Chondrocyte (in vitro differentiated cells): ENCODE data around the gene AKAP13. TPM values are rescaled to one million over a fixed set of nuclear protein-coding genes. Genes with fewer than 3 reads are reported as not detected.
A peak's percentile ranks its signal among the peaks of the same experiment; 100 is the strongest.

ENCODE experiments used
- DNase-seq: peaks from one replicate; pipeline ENCODE4 v3.0.0; 2021; ENCODE audit warnings: mixed read lengths, low spot score
- H3K27ac Mint-ChIP-seq: one replicate; pipeline ENCODE4 v1.8.0; 2021; ENCODE audit warnings: mild to moderate bottlenecking, moderate library complexity, mixed read lengths; ENCODE audit not compliant: unreplicated experiment
- H3K27me3 Mint-ChIP-seq: 2 replicates; pipeline ENCODE4 v1.8.0; 2021; ENCODE audit warnings: low read depth, mixed read lengths
- H3K36me3 Mint-ChIP-seq: 2 replicates; pipeline ENCODE4 v1.8.0; 2021; ENCODE audit warnings: low read depth, mixed read lengths
- H3K4me1 Mint-ChIP-seq: 2 replicates; pipeline ENCODE4 v1.8.0; 2021; ENCODE audit warnings: low read depth, mild to moderate bottlenecking, mixed read lengths
- H3K4me3 Mint-ChIP-seq: one replicate; pipeline ENCODE4 v1.8.0; 2021; ENCODE audit warnings: mild to moderate bottlenecking, moderate library complexity, mixed read lengths; ENCODE audit not compliant: unreplicated experiment
- H3K9me3 Mint-ChIP-seq: 2 replicates; pipeline ENCODE4 v1.8.0; 2021; ENCODE audit warnings: low read depth, mixed read lengths
- CTCF ChIP-seq: fragments of 200-600 bp; sonication (generic); IDR thresholded peaks from 2 replicates; pipeline ENCODE4 v1.5.0; 2021; ENCODE audit warnings: antibody characterized with exemption, mild to moderate bottlenecking, moderate library complexity
- total RNA-seq: library from RNA; stranded (reverse); gene quantifications from 3 replicates; pipeline ENCODE4 v1.2.1, GENCODE V29; 2021

The AKAP13 gene
- total RNA-seq, 1 donor from 2014 or later, result 80.6 TPM

- H3K4me3 Mint-ChIP-seq, result no peak overlapping the region
- H3K4me1 Mint-ChIP-seq, result peaks cover 28% of the 10 kb centered on the region
- H3K36me3 Mint-ChIP-seq, result no peaks in the 10 kb centered on the region
These were observed 8.9 kb downstream of the AKAP13 start for GRCh38 chr15:85389306-85389650.

DNA sequence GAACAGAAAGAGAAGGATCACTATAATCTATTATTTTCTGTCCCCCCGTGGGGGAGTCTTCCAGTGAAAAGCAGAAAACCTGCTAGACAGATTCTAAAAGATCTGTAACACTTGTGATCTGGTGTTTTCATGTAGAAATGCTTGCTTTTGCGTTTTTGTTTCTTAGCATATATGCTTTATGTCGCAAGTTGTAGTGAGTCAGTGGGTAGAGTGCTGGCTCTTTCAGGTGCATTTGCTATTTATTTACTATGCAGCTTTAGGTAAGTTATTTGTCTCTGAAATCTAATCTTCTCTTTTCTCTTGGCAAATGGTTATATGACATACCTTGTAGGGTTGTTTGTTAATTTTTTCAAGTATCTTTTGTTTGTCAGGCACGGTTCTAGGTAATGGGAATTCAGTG is 9.4 kb downstream of the AKAP13 start:
- peaks cover 31% of the 10 kb centered on the region for H3K4me1 Mint-ChIP-seq
- no peak for TF ChIP-seq CTCF
- no peaks in the 10 kb centered on the region for H3K27me3 Mint-ChIP-seq
- H3K9me3 Mint-ChIP-seq, result no peaks in the 10 kb centered on the region
- no peak overlapping the region for H3K4me3 Mint-ChIP-seq
- H3K27ac Mint-ChIP-seq, result no peak overlapping the region
- DNase-seq, result no peak
- H3K36me3 Mint-ChIP-seq, result no peaks in the 10 kb centered on the region

More at GRCh38 chr15:85389306-85389650, 8.9 kb downstream of the AKAP13 start:
- no peak for DNase-seq
- Mint-ChIP-seq H3K27ac (no peak overlapping the region), H3K27me3 (no peaks in the 10 kb centered on the region), H3K9me3 (no peaks in the 10 kb centered on the region)
- no peak for TF ChIP-seq CTCF

DNA sequence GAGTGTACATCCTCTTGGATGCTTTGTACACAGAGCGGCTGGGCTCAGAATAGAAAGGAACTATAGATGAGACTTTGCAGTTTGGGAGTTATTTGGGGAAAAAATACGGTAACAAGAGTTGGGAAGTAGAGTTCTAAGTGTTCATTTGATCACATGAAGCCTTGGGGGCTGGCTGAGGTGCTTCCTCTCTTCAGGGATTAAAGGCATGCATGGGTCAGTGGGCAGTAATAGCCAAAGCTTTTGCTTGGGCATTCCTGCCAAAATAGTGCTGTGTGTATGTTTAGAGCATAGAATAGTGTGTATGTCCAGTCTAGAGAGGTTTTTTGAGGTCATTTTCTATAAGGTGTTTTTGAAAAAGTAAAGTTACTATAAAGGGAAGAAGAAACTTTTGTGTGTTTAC is 12.8 kb downstream of the AKAP13 start:
- H3K4me1 Mint-ChIP-seq, result peaks cover 31% of the 10 kb centered on the region
- peak overlapping the region; percentile 17 for H3K27ac Mint-ChIP-seq

GRCh38 chr15:85394554-85395333 is 14.3 kb downstream of the AKAP13 start:
- Mint-ChIP-seq H3K36me3 (no peaks in the 10 kb centered on the region), H3K4me1 (peaks cover 31% of the 10 kb centered on the region), H3K4me3 (no peak overlapping the region), H3K27ac (no peak overlapping the region), H3K9me3 (no peaks in the 10 kb centered on the region), H3K27me3 (no peaks in the 10 kb centered on the region)
- no peak for DNase-seq
- no peak for TF ChIP-seq CTCF

More for the DNA sequence above, 12.8 kb downstream of the AKAP13 start:
- Mint-ChIP-seq H3K4me3 (no peak overlapping the region), H3K36me3 (no peaks in the 10 kb centered on the region), H3K27me3 (no peaks in the 10 kb centered on the region), H3K9me3 (no peaks in the 10 kb centered on the region)
- no peak for TF ChIP-seq CTCF
- DNase-seq, result no peak

DNA sequence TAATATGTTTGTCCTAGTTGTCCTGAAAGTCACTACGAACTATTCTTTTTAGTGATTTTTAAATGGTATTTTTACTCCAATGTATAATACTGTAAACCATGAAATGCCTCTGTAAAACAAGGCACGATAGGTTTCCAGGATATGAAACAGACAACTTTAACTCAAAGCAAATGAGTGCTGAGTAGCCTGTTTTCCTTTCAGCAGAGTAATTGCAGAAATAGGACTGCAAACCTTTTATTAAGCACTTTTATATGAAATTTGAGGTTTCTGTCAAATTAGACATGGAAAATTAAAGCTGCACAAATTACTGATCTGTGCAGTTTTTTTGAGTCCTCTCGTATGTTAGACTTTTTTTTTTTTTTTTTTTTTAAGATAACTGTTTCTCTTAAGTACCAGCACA is 16.2 kb downstream of the AKAP13 start:
- TF ChIP-seq CTCF, result no peak
- no peak for DNase-seq
- Mint-ChIP-seq H3K36me3 (no peaks in the 10 kb centered on the region), H3K27me3 (no peaks in the 10 kb centered on the region), H3K27ac (no peak overlapping the region), H3K9me3 (no peaks in the 10 kb centered on the region), H3K4me3 (no peak overlapping the region), H3K4me1 (peaks cover 37% of the 10 kb centered on the region)
